ENCODE data around the gene BICRAL.
"Not testable (repeated sequence)": the region's sequence is repeated elsewhere in the genome, so short reads cannot be mapped to it uniquely, and the experiment has no call there.

The BICRAL gene

GRCh38 chr6:42846505-42846904 lies 64.7 kb downstream of the BICRAL start:
- FAIRE-seq, result no peak

GRCh38 chr6:42848700-42849099 lies 66.8 kb downstream of the BICRAL start:
- FAIRE-seq, result no peak

GRCh38 chr6:42851599-42851998 lies 69.7 kb downstream of the BICRAL start:
- FAIRE-seq, result no peak

GRCh38 chr6:42860036-42860435 lies 78.2 kb downstream of the BICRAL start:
- FAIRE-seq, result no peak

GRCh38 chr6:42860481-42860880 lies 78.6 kb downstream of the BICRAL start:
- FAIRE-seq, result no peak

GRCh38 chr6:42864602-42865001 lies 82.8 kb downstream of the BICRAL start:
- no peak for FAIRE-seq

GRCh38 chr6:42870145-42870936 lies 88.5 kb downstream of the BICRAL start:
- no peak for FAIRE-seq

GRCh38 chr6:42871711-42872110 lies 89.9 kb downstream of the BICRAL start:
- FAIRE-seq, result no peak

GRCh38 chr6:42873313-42873712 lies 91.5 kb downstream of the BICRAL start:
- FAIRE-seq, result no peak

GRCh38 chr6:42877695-42878094 lies 95.8 kb downstream of the BICRAL start:
- no peak for FAIRE-seq

- no peak for FAIRE-seq
These were observed 97.8 kb downstream of the BICRAL start, which contains the start of gene RPL7L1 for GRCh38 chr6:42879372-42880239. TSS of gene RPL7L1 (plus strand) at chr6:42879616. CDS start at chr6:42879911, 295 bp downstream.

- not testable (repeated sequence) for FAIRE-seq
These were observed 98.5 kb downstream of the BICRAL start for GRCh38 chr6:42880240-42880817.

GRCh38 chr6:42880871-42881270 lies 99.0 kb downstream of the BICRAL start:
- not testable (repeated sequence) for FAIRE-seq

GRCh38 chr6:42885702-42886101 lies 103.8 kb downstream of the BICRAL start:
- no peak for FAIRE-seq

GRCh38 chr6:42888201-42888600 lies 106.3 kb downstream of the BICRAL start:
- FAIRE-seq, result not testable (repeated sequence)

- FAIRE-seq, result no peak
These were observed 108.0 kb downstream of the BICRAL start for GRCh38 chr6:42889815-42890214.

- FAIRE-seq, result no peak
These were observed 108.7 kb downstream of the BICRAL start for GRCh38 chr6:42890311-42891198.

GRCh38 chr6:42891199-42891722 lies 109.4 kb downstream of the BICRAL start:
- no peak for FAIRE-seq

- not testable (repeated sequence) for FAIRE-seq
These were observed 112.4 kb downstream of the BICRAL start for GRCh38 chr6:42894041-42894828.

- no peak for FAIRE-seq
These were observed 114.4 kb downstream of the BICRAL start for GRCh38 chr6:42896178-42896719.

- no peak for FAIRE-seq
These were observed 117.1 kb downstream of the BICRAL start for GRCh38 chr6:42898891-42899361.

Data from colon (tissue), 2 donors.